Occipital lobe (tissue), 2 donors: ENCODE measurements around the gene IFI30. TPM values are rescaled to one million over a fixed set of nuclear protein-coding genes. Genes with fewer than 3 reads are reported as not detected.
A peak's percentile ranks its signal among the peaks of the same experiment; 100 is the strongest.
"Not testable (repeated sequence)": the region's sequence is repeated elsewhere in the genome, so short reads cannot be mapped to it uniquely, and the experiment has no call there.

Source experiments
- DNase-seq: peaks from one replicate; lab custom pipeline; 2025; lab: John Stamatoyannopoulos, UW
- total RNA-seq: library from RNA; depleted of rRNA; stranded (reverse); fragments of >200 nt; gene quantifications from one replicate; pipeline ENCODE4 v1.2.3, GENCODE V29; 2014

The IFI30 gene
- total RNA-seq, 1 donor from 2014 or later = 0.62 TPM

GRCh38 chr19:18152442-18152816 lies 21.2 kb upstream of the IFI30 start:
- DNase-seq = peak; percentile 86

GRCh38 chr19:18152817-18153555 lies 20.6 kb upstream of the IFI30 start, which contains the start of gene PIK3R2:
Gene PIK3R2, plus strand, starts transcription at chr19:18153163. Its CDS starts 2,717 bp downstream, at chr19:18155880.
- DNase-seq = peak; percentile 97

- no peak for DNase-seq
These were observed 20.0 kb upstream of the IFI30 start for GRCh38 chr19:18153556-18154134.

GRCh38 chr19:18155095-18156087 lies 18.2 kb upstream of the IFI30 start:
- no peak for DNase-seq

GRCh38 chr19:18156268-18156667 lies 17.3 kb upstream of the IFI30 start:
- no peak for DNase-seq

- peak; percentile 54 for DNase-seq
These were observed 16.7 kb upstream of the IFI30 start for GRCh38 chr19:18156841-18157464.

- DNase-seq = peak; percentile 52
These were observed 16.0 kb upstream of the IFI30 start for GRCh38 chr19:18157465-18158063.

GRCh38 chr19:18158467-18158866 lies 15.1 kb upstream of the IFI30 start:
- DNase-seq = no peak

GRCh38 chr19:18159059-18159616 lies 14.5 kb upstream of the IFI30 start:
- DNase-seq = not testable (repeated sequence)

- no peak for DNase-seq
These were observed 13.8 kb upstream of the IFI30 start for GRCh38 chr19:18159810-18160209.

GRCh38 chr19:18160493-18160970 lies 13.1 kb upstream of the IFI30 start:
- no peak for DNase-seq

GRCh38 chr19:18160971-18161635 lies 12.5 kb upstream of the IFI30 start:
- DNase-seq = peak; percentile 48

GRCh38 chr19:18161636-18162002 lies 12.0 kb upstream of the IFI30 start:
- DNase-seq = no peak

- no peak for DNase-seq
These were observed 9.5 kb upstream of the IFI30 start for GRCh38 chr19:18164072-18164471.

- no peak for DNase-seq
These were observed 7.6 kb upstream of the IFI30 start for GRCh38 chr19:18165794-18166544.

- DNase-seq = no peak
These were observed 6.6 kb upstream of the IFI30 start for GRCh38 chr19:18167011-18167410.

GRCh38 chr19:18167975-18168645 lies 5.5 kb upstream of the IFI30 start:
- DNase-seq = no peak

- no peak for DNase-seq
These were observed 4.8 kb upstream of the IFI30 start for GRCh38 chr19:18168673-18169381.
